ENCODE results near the gene MAP4K5. TPM values are rescaled to one million over a fixed set of nuclear protein-coding genes. Genes with fewer than 3 reads are reported as not detected.

The MAP4K5 gene
- total RNA-seq, 1 experiment from 2014 or later = 33.1 TPM

- no TSS peak for BruUV-seq (replicated peaks)
- H3K27me3 ChIP-seq (ENCODE audit: control insufficient read depth, insufficient read depth, low read length) = no peaks in the 10 kb centered on the region
- TF ChIP-seq REST (IDR thresholded peaks at IDR 0.05; ENCODE audit: insufficient read depth in 1 of 2, low read depth in 2 of 2, low read length in 1 of 2) = no peak
- TF ChIP-seq CTCF (IDR thresholded peaks at IDR 0.05) = no peak
- no peak for TF ChIP-seq TCF7L2 (IDR thresholded peaks at IDR 0.05; ENCODE audit: low read depth, low read length)
- no peak for TF ChIP-seq SIN3A (IDR thresholded peaks at IDR 0.05; ENCODE audit: borderline replicate concordance, insufficient read depth, low read depth, low read length)
- no peak for TF ChIP-seq POLR2AphosphoS5 (IDR thresholded peaks at IDR 0.05; ENCODE audit: low read depth, low read length)
- ATAC-seq (no peak), DNase-seq (ENCODE audit: low read depth, low spot score) (no peak)
- intact Hi-C loops (cut with micrococcal nuclease; ENCODE audit: unreplicated experiment) (no loop called here), in situ Hi-C loops (cut with HindIII; ENCODE audit: low pct_unique_long_range_greater_than_20kb, low sequenced_read_pairs) (no loop called here)
- H3K36me3 ChIP-seq (ENCODE audit: control insufficient read depth, insufficient read depth, low read length) = no peaks in the 10 kb centered on the region
- POLR2A ChIA-PET = no interaction called here
- CTCF ChIA-PET = interaction anchor here (0.6 kb wide), 1 partner anchor 10 kb away, joined by 3 read pairs; no protein-coding TSS in a partner anchor
- no peaks in the 10 kb centered on the region; the same call in 1 of the 2 replicates for H3K4me1 ChIP-seq (ENCODE audit: control insufficient read depth, insufficient read depth, low read length)
- H3K4me3 ChIP-seq (ENCODE audit: low read depth in 2 of 2, low read length in 2 of 2) = no peak overlapping the region
- no peaks in the 10 kb centered on the region for H3K9me3 ChIP-seq (ENCODE audit: control insufficient read depth, insufficient read depth, low read depth, low read length)
- H3K27ac ChIP-seq (ENCODE audit: low read length) = no peak overlapping the region
These were observed 144.0 kb downstream of the MAP4K5 start for GRCh38 chr14:50388256-50388931.

GRCh38 chr14:50387548-50387947 is 144.8 kb downstream of the MAP4K5 start:
- H3K27ac ChIP-seq (ENCODE audit: low read length) = no peak overlapping the region
- ChIA-PET POLR2A (interaction anchor here (0.5 kb wide), 1 partner anchor 54 kb away, joined by 19 read pairs; no protein-coding TSS in a partner anchor), CTCF (no interaction called here)
- no peaks in the 10 kb centered on the region for H3K4me1 ChIP-seq (ENCODE audit: control insufficient read depth, insufficient read depth, low read length)
- DNase-seq (ENCODE audit: low read depth, low spot score) = no peak
- no TSS peak for BruUV-seq (replicated peaks)
- no peaks in the 10 kb centered on the region for H3K9me3 ChIP-seq (ENCODE audit: control insufficient read depth, insufficient read depth, low read depth, low read length)
- TF ChIP-seq POLR2AphosphoS5 (IDR thresholded peaks at IDR 0.05; ENCODE audit: low read depth, low read length) (no peak), REST (IDR thresholded peaks at IDR 0.05; ENCODE audit: insufficient read depth in 1 of 2, low read depth in 2 of 2, low read length in 1 of 2) (no peak), TCF7L2 (IDR thresholded peaks at IDR 0.05; ENCODE audit: low read depth, low read length) (no peak), SIN3A (IDR thresholded peaks at IDR 0.05; ENCODE audit: borderline replicate concordance, insufficient read depth, low read depth, low read length) (no peak), CTCF (IDR thresholded peaks at IDR 0.05) (no peak)
- no peak for ATAC-seq
- H3K36me3 ChIP-seq (ENCODE audit: control insufficient read depth, insufficient read depth, low read length) = no peaks in the 10 kb centered on the region
- H3K27me3 ChIP-seq (ENCODE audit: control insufficient read depth, insufficient read depth, low read length) = no peaks in the 10 kb centered on the region
- no peak overlapping the region for H3K4me3 ChIP-seq (ENCODE audit: low read depth in 2 of 2, low read length in 2 of 2)
- intact Hi-C loops (cut with micrococcal nuclease; ENCODE audit: unreplicated experiment) (no loop called here), in situ Hi-C loops (cut with HindIII; ENCODE audit: low pct_unique_long_range_greater_than_20kb, low sequenced_read_pairs) (no loop called here)

All from Panc1 (cell line).